Activated CD4-positive, alpha-beta memory T cell treated with anti-CD3 and anti-CD28 coated beads for 36 hours (primary cell): ENCODE results near the gene ADH1A. TPM values are rescaled to one million over a fixed set of nuclear protein-coding genes. Genes with fewer than 3 reads are reported as not detected.
"Not testable (repeated sequence)": the region's sequence is repeated elsewhere in the genome, so short reads cannot be mapped to it uniquely, and the experiment has no call there.

Experiments used
- CTCF ChIA-PET: fragments of 350-600 bp; sonication (Branson Sonifier 250); formaldehyde crosslinking; loops from one replicate; lab custom pipeline; 2021; ENCODE audit warnings: antibody characterized with exemption, inconsistent platforms; lab: Charles Lee
- POLR2A ChIA-PET: fragments of 350-600 bp; sonication (Branson Sonifier 250); formaldehyde crosslinking; loops from one replicate; lab custom pipeline; 2021; ENCODE audit warnings: antibody characterized with exemption; lab: Charles Lee
- DNase-seq: peaks from one replicate; pipeline ENCODE4 v3.0.0-alpha.2; 2020
- H3K27ac Mint-ChIP-seq: one replicate; pipeline ENCODE4 v1.8.0; 2021; ENCODE audit warnings: mixed read lengths
- H3K27me3 Mint-ChIP-seq: one replicate; pipeline ENCODE4 v1.8.0; 2021; ENCODE audit warnings: mixed read lengths
- H3K36me3 Mint-ChIP-seq: one replicate; pipeline ENCODE4 v1.8.0; 2021; ENCODE audit warnings: mixed read lengths
- H3K4me1 Mint-ChIP-seq: one replicate; pipeline ENCODE4 v1.8.0; 2021; ENCODE audit warnings: low read depth, mixed read lengths
- H3K4me3 Mint-ChIP-seq: one replicate; pipeline ENCODE4 v1.8.0; 2021; ENCODE audit warnings: mild to moderate bottlenecking, mixed read lengths
- H3K9me3 Mint-ChIP-seq: one replicate; pipeline ENCODE4 v1.8.0; 2021; ENCODE audit warnings: mixed read lengths
- intact Hi-C: fragments of 100-400 bp; cut with micrococcal nuclease; formaldehyde crosslinking; loops from one replicate; pipeline ENCODE4 v1.15.1; 2023
- total RNA-seq, 2 experiments: library from RNA; stranded (reverse); gene quantifications; one replicate each; pipeline ENCODE4 v1.2.3, GENCODE V29; 2021

ADH1A gene
- total RNA-seq, result not detected

DNA sequence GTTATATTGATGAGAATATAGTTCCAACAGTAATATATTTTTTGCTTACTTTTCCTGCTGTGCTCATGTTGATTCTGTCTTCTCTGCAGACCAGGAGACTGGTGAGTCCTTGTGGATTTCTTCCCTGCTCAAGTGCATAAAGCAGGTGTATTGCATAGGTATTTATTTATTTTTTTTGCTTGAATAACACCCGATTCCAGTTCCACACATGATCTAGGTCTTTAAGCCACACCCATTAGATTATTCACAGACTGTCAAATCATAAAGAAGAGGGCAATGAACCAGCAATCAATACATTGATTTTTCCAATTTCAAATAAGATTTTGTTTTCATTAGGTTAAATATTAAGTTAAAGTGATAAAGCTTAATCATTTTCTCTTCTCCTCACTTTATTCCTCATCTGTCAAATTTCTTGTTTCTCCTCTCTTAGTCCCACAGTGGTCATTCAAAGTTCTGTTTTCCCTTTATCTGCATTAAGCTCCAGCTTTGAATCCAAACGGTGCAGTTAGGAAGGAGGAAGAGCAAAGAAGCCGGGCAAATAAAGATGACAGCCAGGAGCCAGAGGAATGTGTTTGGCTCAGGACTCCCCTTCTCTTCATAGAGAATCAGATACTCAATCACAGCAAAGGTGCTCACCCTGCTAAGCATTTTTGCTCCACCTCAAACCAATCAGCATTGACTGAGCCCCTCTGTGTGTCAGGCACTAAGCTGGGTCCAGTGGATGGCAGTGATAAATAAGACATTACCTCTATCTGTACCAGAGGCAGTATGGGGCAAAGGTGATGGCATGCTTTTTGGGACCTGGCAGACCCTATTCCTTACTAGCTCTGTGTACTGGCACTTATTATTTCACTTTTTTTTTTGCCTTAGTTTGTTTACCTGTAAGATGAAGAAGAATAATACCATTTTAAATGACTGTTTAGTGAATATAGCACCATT lies at the start of gene ADH1A:
Gene ADH1A (minus strand): TSS at position 138 of the 939 bp plus-strand sequence. CDS start 71 bp downstream, at position 67.
- H3K27ac Mint-ChIP-seq, result no peak within 1 kb of the TSS
- CTCF ChIA-PET, result no interaction called here
- H3K4me1 Mint-ChIP-seq, result no peaks in the 10 kb centered on the region
- no peak within 1 kb of the TSS for H3K4me3 Mint-ChIP-seq
- peaks cover 3% of the 10 kb centered on the region for H3K27me3 Mint-ChIP-seq
- no peaks in the 10 kb centered on the region for H3K36me3 Mint-ChIP-seq
- POLR2A ChIA-PET, result no interaction called here
- intact Hi-C loops, result no loop called here
- no peak for DNase-seq
- H3K9me3 Mint-ChIP-seq, result peaks cover 13% of the 10 kb centered on the region

DNA sequence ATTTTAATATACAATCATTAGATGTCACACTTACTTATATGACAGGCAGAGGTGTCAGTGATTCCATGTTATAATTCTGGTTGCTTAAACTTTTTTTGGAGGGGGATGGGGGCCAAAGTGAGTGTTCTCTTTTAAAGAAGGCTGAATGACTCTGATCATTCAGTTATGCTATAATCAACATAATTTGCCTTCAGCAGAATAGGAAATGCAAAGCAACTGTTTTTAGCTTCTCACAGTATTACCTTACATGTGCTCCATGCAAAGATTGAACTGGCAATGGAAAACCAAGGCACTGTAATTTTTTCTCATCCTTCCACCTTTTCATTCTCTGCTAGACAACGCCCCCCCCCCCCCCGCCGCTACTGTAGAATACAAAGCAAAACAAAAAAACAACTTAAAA lies 48.4 kb upstream of the ADH1A start:
- ChIA-PET POLR2A (no interaction called here), CTCF (no interaction called here)
- no peaks in the 10 kb centered on the region for H3K9me3 Mint-ChIP-seq
- H3K27ac Mint-ChIP-seq, result no peak overlapping the region
- H3K4me1 Mint-ChIP-seq, result no peaks in the 10 kb centered on the region
- peaks cover 12% of the 10 kb centered on the region for H3K27me3 Mint-ChIP-seq
- DNase-seq, result no peak
- no peaks in the 10 kb centered on the region for H3K36me3 Mint-ChIP-seq
- no peak overlapping the region for H3K4me3 Mint-ChIP-seq
- intact Hi-C loops, result no loop called here

DNA sequence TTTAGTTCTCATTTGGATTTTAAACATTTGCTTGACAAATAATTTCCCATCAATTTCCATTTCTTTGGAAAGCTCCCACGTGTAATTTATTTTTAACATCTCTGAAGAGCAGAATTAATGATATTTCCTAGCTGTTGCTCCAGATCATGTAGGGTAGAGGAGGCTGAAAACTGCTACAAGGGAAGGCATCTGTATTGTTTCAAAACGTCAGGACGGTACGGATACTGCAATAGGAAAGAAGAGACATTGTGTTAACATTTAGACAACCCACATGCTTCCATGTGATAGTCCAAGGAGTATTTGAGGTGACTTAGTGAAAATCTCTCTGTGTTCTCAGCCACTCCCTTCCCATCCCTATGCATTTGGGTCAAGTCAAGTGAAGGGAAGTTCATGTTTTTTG lies 45.8 kb upstream of the ADH1A start:
- no peak overlapping the region for H3K4me3 Mint-ChIP-seq
- H3K4me1 Mint-ChIP-seq, result no peaks in the 10 kb centered on the region
- DNase-seq, result no peak
- intact Hi-C loops, result no loop called here
- no peaks in the 10 kb centered on the region for H3K9me3 Mint-ChIP-seq
- H3K27ac Mint-ChIP-seq, result no peak overlapping the region
- peaks cover 12% of the 10 kb centered on the region for H3K27me3 Mint-ChIP-seq
- POLR2A ChIA-PET, result no interaction called here
- no peaks in the 10 kb centered on the region for H3K36me3 Mint-ChIP-seq
- CTCF ChIA-PET, result no interaction called here

GRCh38 chr4:99334880-99335279 lies 44.1 kb upstream of the ADH1A start:
- CTCF ChIA-PET, result no interaction called here

GRCh38 chr4:99330648-99331047 lies 39.9 kb upstream of the ADH1A start:
- H3K27me3 Mint-ChIP-seq, result peaks cover 6% of the 10 kb centered on the region
- no peaks in the 10 kb centered on the region for H3K36me3 Mint-ChIP-seq
- H3K4me3 Mint-ChIP-seq, result no peak overlapping the region
- no peak overlapping the region for H3K27ac Mint-ChIP-seq
- CTCF ChIA-PET, result no interaction called here
- H3K4me1 Mint-ChIP-seq, result no peaks in the 10 kb centered on the region
- intact Hi-C loops, result no loop called here
- POLR2A ChIA-PET, result no interaction called here
- no peaks in the 10 kb centered on the region for H3K9me3 Mint-ChIP-seq
- DNase-seq, result no peak

More at GRCh38 chr4:99334880-99335279, 44.1 kb upstream of the ADH1A start:
- no peaks in the 10 kb centered on the region for H3K9me3 Mint-ChIP-seq
- peaks cover 11% of the 10 kb centered on the region for H3K27me3 Mint-ChIP-seq
- H3K4me3 Mint-ChIP-seq, result no peak overlapping the region
- intact Hi-C loops, result no loop called here
- DNase-seq, result no peak
- POLR2A ChIA-PET, result no interaction called here
- no peaks in the 10 kb centered on the region for H3K36me3 Mint-ChIP-seq
- H3K27ac Mint-ChIP-seq, result no peak overlapping the region
- no peaks in the 10 kb centered on the region for H3K4me1 Mint-ChIP-seq

- Mint-ChIP-seq H3K27me3 (no peaks in the 10 kb centered on the region), H3K4me1 (no peaks in the 10 kb centered on the region), H3K27ac (no peak overlapping the region), H3K36me3 (no peaks in the 10 kb centered on the region), H3K4me3 (no peak overlapping the region), H3K9me3 (no peaks in the 10 kb centered on the region)
- no peak for DNase-seq
- intact Hi-C loops, result no loop called here
- CTCF ChIA-PET, result no interaction called here
- POLR2A ChIA-PET, result no interaction called here
Observed at GRCh38 chr4:99329876-99330275, 39.1 kb upstream of the ADH1A start.

- POLR2A ChIA-PET, result no interaction called here
- Mint-ChIP-seq H3K4me3 (no peak overlapping the region), H3K27ac (no peak overlapping the region), H3K27me3 (peaks cover 3% of the 10 kb centered on the region), H3K36me3 (no peaks in the 10 kb centered on the region), H3K9me3 (no peaks in the 10 kb centered on the region), H3K4me1 (no peaks in the 10 kb centered on the region)
- CTCF ChIA-PET, result no interaction called here
- intact Hi-C loops, result no loop called here
- DNase-seq, result no peak
Observed at GRCh38 chr4:99324979-99325378, 34.2 kb upstream of the ADH1A start.

GRCh38 chr4:99324361-99324760 lies 33.6 kb upstream of the ADH1A start:
- ChIA-PET CTCF (no interaction called here), POLR2A (no interaction called here)
- intact Hi-C loops, result no loop called here
- Mint-ChIP-seq H3K27ac (no peak overlapping the region), H3K27me3 (peaks cover 3% of the 10 kb centered on the region), H3K4me1 (no peaks in the 10 kb centered on the region), H3K4me3 (no peak overlapping the region), H3K36me3 (no peaks in the 10 kb centered on the region), H3K9me3 (no peaks in the 10 kb centered on the region)
- DNase-seq, result no peak

GRCh38 chr4:99323756-99324155 lies 33.0 kb upstream of the ADH1A start:
- Mint-ChIP-seq H3K27me3 (peaks cover 3% of the 10 kb centered on the region), H3K4me1 (no peaks in the 10 kb centered on the region), H3K36me3 (no peaks in the 10 kb centered on the region), H3K27ac (no peak overlapping the region), H3K4me3 (no peak overlapping the region), H3K9me3 (no peaks in the 10 kb centered on the region)
- ChIA-PET CTCF (no interaction called here), POLR2A (no interaction called here)
- intact Hi-C loops, result no loop called here
- no peak for DNase-seq

- Mint-ChIP-seq H3K9me3 (no peaks in the 10 kb centered on the region), H3K4me3 (no peak within 1 kb of the TSS), H3K36me3 (no peaks in the 10 kb centered on the region), H3K4me1 (no peaks in the 10 kb centered on the region), H3K27ac (no peak within 1 kb of the TSS), H3K27me3 (peaks cover 3% of the 10 kb centered on the region)
- DNase-seq, result no peak
- CTCF ChIA-PET, result no interaction called here
- intact Hi-C loops, result no loop called here
- POLR2A ChIA-PET, result no interaction called here
Observed at GRCh38 chr4:99321241-99322191, 30.7 kb upstream of the ADH1A start, which contains the start of gene ADH1B. ADH1B (minus strand) TSS chr4:99321401; CDS start chr4:99321331, 70 bp downstream.

DNA sequence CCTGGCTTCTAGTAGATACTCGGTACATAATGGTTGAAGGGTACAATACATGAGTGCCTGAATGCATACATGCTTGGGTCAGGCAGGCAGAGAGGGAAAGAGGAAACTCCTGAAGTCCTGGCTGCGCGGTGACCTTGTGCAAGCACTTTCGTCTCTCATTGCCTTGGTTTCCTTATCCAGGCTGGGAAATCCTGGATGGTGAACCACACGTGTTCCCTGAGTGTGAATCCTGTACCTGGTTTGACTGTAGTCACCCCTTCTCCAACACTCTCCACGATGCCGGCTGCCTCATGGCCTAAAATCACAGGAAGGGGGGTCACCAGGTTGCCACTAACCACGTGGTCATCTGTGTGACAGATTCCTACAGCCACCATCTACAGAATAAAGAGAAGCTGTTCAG lies 27.0 kb upstream of the ADH1A start:
- H3K4me3 Mint-ChIP-seq, H3K27ac Mint-ChIP-seq, H3K27me3 Mint-ChIP-seq, CTCF ChIA-PET, H3K36me3 Mint-ChIP-seq, H3K4me1 Mint-ChIP-seq, DNase-seq, H3K9me3 Mint-ChIP-seq, intact Hi-C loops, POLR2A ChIA-PET: not testable (repeated sequence)

DNA sequence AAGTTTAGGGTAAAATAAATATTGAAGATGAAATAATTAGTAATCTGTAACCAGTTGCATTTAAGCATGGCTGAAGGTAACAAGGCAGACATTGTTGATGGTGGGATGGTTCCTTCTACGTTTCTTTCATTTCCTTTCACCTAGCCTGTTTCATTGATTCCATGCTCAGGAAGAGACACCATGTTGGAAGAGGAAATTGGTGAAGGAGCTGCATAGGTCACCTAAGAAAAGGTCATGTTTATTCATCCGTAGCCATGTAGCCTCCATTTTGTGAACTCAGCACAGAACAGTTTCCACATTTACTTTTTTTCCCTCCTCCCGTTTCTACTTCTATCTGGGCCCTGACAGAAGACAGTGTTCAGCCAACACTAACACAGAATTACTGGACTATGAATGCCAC lies 26.6 kb upstream of the ADH1A start:
- H3K27ac Mint-ChIP-seq, result no peak overlapping the region
- peaks cover 3% of the 10 kb centered on the region for H3K27me3 Mint-ChIP-seq
- POLR2A ChIA-PET, result no interaction called here
- intact Hi-C loops, result no loop called here
- H3K4me1 Mint-ChIP-seq, result no peaks in the 10 kb centered on the region
- DNase-seq, result no peak
- H3K36me3 Mint-ChIP-seq, result no peaks in the 10 kb centered on the region
- CTCF ChIA-PET, result no interaction called here
- H3K4me3 Mint-ChIP-seq, result no peak overlapping the region
- no peaks in the 10 kb centered on the region for H3K9me3 Mint-ChIP-seq
